K562 (cell line): ENCODE results near the gene EEFSEC. TPM values are rescaled to one million over a fixed set of nuclear protein-coding genes. Genes with fewer than 3 reads are reported as not detected.

Source experiments
- ATAC-seq: fragments of 200-7000 bp; cut with Tn5 transposase; 3 replicates; pipeline ENCODE4 v1.9.1; 2020; ENCODE audit warnings: moderate library complexity
- BruUV-seq: library from RNA; stranded (reverse); fragments of 400-500 nt; replicated peaks from 2 replicates; lab custom pipeline; 2021; lab: Mats Ljungman, UMichigan
- CTCF ChIA-PET: fragments of 300-600 bp; formaldehyde crosslinking; extraction: SDS; loops from one replicate; lab custom pipeline; 2021; ENCODE audit warnings: low intra/inter-chr PET ratio; lab: Yijun Ruan, JAX
- POLR2A ChIA-PET: fragments of 300-600, 350-650 bp; sonication (Branson Sonifier 250); formaldehyde crosslinking; extraction: SDS; loops from one replicate; lab custom pipeline; 2021; ENCODE audit warnings: antibody characterized with exemption, inconsistent platforms; lab: Yijun Ruan, JAX
- DNase-seq, 4 experiments: peaks; one replicate each; pipeline versions ENCODE4 v3.0.0 to v3.0.0-alpha.2; 2011 to 2018; ENCODE audit warnings: low spot score in 3 of 4, mixed read lengths in 3 of 4; ENCODE audit errors: extremely low read depth in 1 of 4
- FAIRE-seq: peaks from 2 replicates; lab custom pipeline; 2011; peaks lifted over from hg19 to GRCh38; lab: Jason Lieb, UNC
- H2AFZ ChIP-seq: 2 replicates; pipeline ENCODE4 v1.6.0; 2011; ENCODE audit warnings: low read depth, low read length, control low read depth, inconsistent platforms
- H3K27ac ChIP-seq: fragments of 200-600 bp; 3 replicates; pipeline ENCODE4 v1.8.0; 2011; ENCODE audit warnings: low read depth, mild to moderate bottlenecking, control low read depth, inconsistent platforms, low read length, moderate library complexity, mixed read lengths; ENCODE audit errors: extremely low read depth
- H3K27me3 ChIP-seq, 2 experiments: fragments of 300-600 bp in 1 of 2; 2 replicates in 1 of 2; 3 replicates in 1 of 2; pipeline versions ENCODE4 v1.6.0 to v1.8.0; 2011; ENCODE audit warnings: inconsistent platforms in 2 of 2, low read length in 2 of 2, mild to moderate bottlenecking in 1 of 2, mixed read lengths in 1 of 2, moderate library complexity in 1 of 2; ENCODE audit not compliant: control insufficient read depth in 2 of 2, insufficient read depth in 2 of 2
- H3K36me3 ChIP-seq: fragments of 300-600 bp; 3 replicates; pipeline ENCODE4 v1.8.0; 2011; ENCODE audit warnings: mild to moderate bottlenecking, low read length, inconsistent platforms; ENCODE audit not compliant: control insufficient read depth, insufficient read depth
- H3K4me1 ChIP-seq, 2 experiments: fragments of 200-600 bp in 1 of 2; replicated peaks in 1 of 2; 2 replicates in 1 of 2; 3 replicates in 1 of 2; pipeline versions ENCODE4 v1.5.1 to v1.8.0; 2011; ENCODE audit warnings: inconsistent platforms in 2 of 2, low read length in 2 of 2, mild to moderate bottlenecking in 1 of 2, mixed read lengths in 1 of 2, moderate library complexity in 1 of 2; ENCODE audit not compliant: control insufficient read depth in 2 of 2, insufficient read depth in 2 of 2
- H3K4me2 ChIP-seq: 2 replicates; pipeline ENCODE4 v1.6.1; 2011; ENCODE audit warnings: low read length, control low read depth, inconsistent platforms, mixed read lengths; ENCODE audit not compliant: insufficient read depth
- H3K4me3 ChIP-seq: fragments of 200-600 bp; sonication (generic), shearing (Covaris generic); 2 replicates; pipeline ENCODE4 v1.5.1; 2016; ENCODE audit warnings: control low read depth, inconsistent platforms
- H3K79me2 ChIP-seq: fragments of 200-600 bp; 3 replicates; pipeline ENCODE4 v1.8.0; 2011; ENCODE audit warnings: low read length, inconsistent platforms; ENCODE audit not compliant: control insufficient read depth, insufficient read depth
- H3K9ac ChIP-seq, 2 experiments: 2 replicates each; pipeline versions ENCODE4 v1.6.0 to v1.6.1; 2011; ENCODE audit warnings: low read depth in 2 of 2, low read length in 2 of 2, control low read depth in 1 of 2, inconsistent platforms in 1 of 2, mild to moderate bottlenecking in 1 of 2, mixed read lengths in 1 of 2; ENCODE audit not compliant: insufficient read depth in 1 of 2
- H3K9me1 ChIP-seq: one replicate; pipeline ENCODE4 v1.6.0; 2011; ENCODE audit warnings: inconsistent platforms, mild to moderate bottlenecking, low read length, moderate library complexity; ENCODE audit not compliant: control insufficient read depth, insufficient read depth
- H3K9me3 ChIP-seq: replicated peaks from 2 replicates; pipeline ENCODE4 v1.5.1; 2011; ENCODE audit warnings: low read depth, low read length, inconsistent platforms; ENCODE audit not compliant: control insufficient read depth, insufficient read depth
- H4K20me1 ChIP-seq: replicated peaks from 2 replicates; pipeline ENCODE4 v1.6.1; 2011; ENCODE audit warnings: low read length, inconsistent platforms, mixed read lengths; ENCODE audit not compliant: control insufficient read depth, insufficient read depth
- CCNT2 ChIP-seq: IDR thresholded peaks from 2 replicates; pipeline ENCODE4 v1.6.1; 2011; ENCODE audit warnings: borderline replicate concordance, low read depth, mild to moderate bottlenecking, moderate library complexity, mixed read lengths, low read length; ENCODE audit not compliant: insufficient read length; ENCODE audit errors: extremely low read depth
- DIDO1 ChIP-seq: fragments of 450-650 bp; IDR thresholded peaks from 2 replicates; pipeline ENCODE4 v1.6.1; 2016; ENCODE audit warnings: low read depth, missing biosample characterization, missing genetic modification characterization
- MECOM ChIP-seq: fragments of 250-450 bp; sonication (Bioruptor Pico); IDR thresholded peaks from 2 replicates; pipeline ENCODE4 v1.8.0; 2022; ENCODE audit warnings: inconsistent platforms
- WGBS: fragments of 100-300 bp; shearing (Covaris generic); methylation state at CpG from one replicate; pipeline ENCODE4 v1.1.6; 2016; ENCODE audit warnings: low coverage, mixed read lengths; ENCODE audit not compliant: insufficient coverage; ENCODE audit errors: missing lambda C conversion rate; 5-methylcytosine and 5-hydroxymethylcytosine counted together
- in situ Hi-C: fragments of 300-500 bp; cut with MboI; formaldehyde crosslinking; loops from 4 replicates; pipeline ENCODE4 v1.15.0; 2018; ENCODE audit warnings: inconsistent platforms, mixed read lengths
- intact Hi-C: fragments of 100-400 bp; cut with micrococcal nuclease; formaldehyde crosslinking; loops from 2 replicates; pipeline ENCODE4 v1.14.2; 2022
- polyA plus RNA-seq, 8 experiments: library from polyadenylated mRNA; depleted of rRNA in 4 of 8; stranded (reverse) in 5 of 8; unstranded in 3 of 8; fragments of >200 nt; fragmentation: Nextera tagmentation in 2 of 8; fragmentation: Illumina TruSeq in 1 of 8; extraction: Ambion mirVana in 2 of 8; extraction: Trizol in 1 of 8; gene quantifications; 2 replicates each; pipeline versions ENCODE4 v1.2.1 to v1.2.3, GENCODE V29; 2011 to 2014; ENCODE audit warnings: inconsistent platforms in 1 of 8, missing spikeins in 1 of 8
- total RNA-seq, 7 experiments: library from RNA; depleted of rRNA in 6 of 7; stranded (reverse); fragments of >200 nt in 6 of 7; fragmentation: Illumina TruSeq in 2 of 7; extraction: Trizol in 2 of 7; gene quantifications; 2 replicates each; pipeline versions ENCODE4 v1.2.1 to v1.2.3, GENCODE V29; 2011 to 2021; ENCODE audit warnings: low replicate concordance in 1 of 7

Gene EEFSEC
- total and polyA plus RNA-seq, 9 of the 15 experiments (the other 6 are each of a cell fraction or from before 2014, with no cell fraction given): 0.35 to 11.8 (median 7.7) TPM

- WGBS: 67% methylated on average over 1 of the region's 2 CpGs
- DNase-seq (no peak), ATAC-seq (no peak), FAIRE-seq (no peak)
- no peaks in the 10 kb centered on the region for H3K36me3 ChIP-seq
- no peak overlapping the region for H3K27ac ChIP-seq
- ChIA-PET CTCF (no interaction called here), POLR2A (interaction anchor here (0.6 kb wide), 1 partner anchor 15 kb away, joined by 4 read pairs; no protein-coding TSS in a partner anchor)
- H4K20me1 ChIP-seq: no peaks in the 10 kb centered on the region
- no peaks in the 10 kb centered on the region for H3K9me1 ChIP-seq
- no peaks in the 10 kb centered on the region for H3K9me3 ChIP-seq
- intact Hi-C loops (loop anchor here (5.0 to 10.0 kb wide), 2 partner anchors 87 to 181 kb away; partner anchors contain the start of gene GATA2), in situ Hi-C loops (no loop called here)
- H3K9ac ChIP-seq: no peak overlapping the region
- no peak overlapping the region for H3K4me2 ChIP-seq
- BruUV-seq: no TSS peak
- TF ChIP-seq CCNT2: no peak
- H3K79me2 ChIP-seq: no peaks in the 10 kb centered on the region
- H3K4me3 ChIP-seq: no peak overlapping the region
- no peak overlapping the region for H2AFZ ChIP-seq
- H3K27me3 ChIP-seq: no peaks in the 10 kb centered on the region
- H3K4me1 ChIP-seq: peaks cover 0 to 3% of the 10 kb centered on the region in 2 experiments; a peak in 2 of 5 replicates
Observed at GRCh38 chr3:128313935-128314334, 160.7 kb downstream of the EEFSEC start.

GRCh38 chr3:128315313-128315712, 162.0 kb downstream of the EEFSEC start:
- no TSS peak for BruUV-seq
- ChIA-PET POLR2A (no interaction called here), CTCF (no interaction called here)
- ATAC-seq (no peak), FAIRE-seq (no peak), DNase-seq (no peak)
- WGBS: 66% methylated on average over 2 of the region's 2 CpGs
- H4K20me1 ChIP-seq: no peaks in the 10 kb centered on the region
- no peak overlapping the region for H2AFZ ChIP-seq
- intact Hi-C loops: loop anchor here (10.0 kb wide), 1 partner anchor 179 kb away; the partner anchor contains the start of gene GATA2
- no peaks in the 10 kb centered on the region for H3K79me2 ChIP-seq
- H3K9me3 ChIP-seq: no peaks in the 10 kb centered on the region
- no peak overlapping the region for H3K9ac ChIP-seq
- H3K9me1 ChIP-seq: no peaks in the 10 kb centered on the region
- in situ Hi-C loops: no loop called here
- no peak overlapping the region for H3K4me3 ChIP-seq
- H3K27me3 ChIP-seq: no peaks in the 10 kb centered on the region
- H3K27ac ChIP-seq: no peak overlapping the region
- no peaks in the 10 kb centered on the region for H3K36me3 ChIP-seq
- peaks cover 0 to 3% of the 10 kb centered on the region in 2 experiments; a peak in 2 of 5 replicates for H3K4me1 ChIP-seq
- TF ChIP-seq DIDO1 (tag) (no peak), MECOM (CRISPR knock-in tag) (no peak)
- TF ChIP-seq, all 486 proteins: peak for 0
- no peak overlapping the region for H3K4me2 ChIP-seq
